B cell (primary cell): ENCODE data around the gene CGB8. TPM values are rescaled to one million over a fixed set of nuclear protein-coding genes. Genes with fewer than 3 reads are reported as not detected.
A peak's percentile ranks its signal among the peaks of the same experiment; 100 is the strongest.

ENCODE experiments used
- ATAC-seq: fragments of 200-7000 bp; cut with Tn5 transposase; one replicate; pipeline ENCODE4 v1.10.0; 2021; ENCODE audit warnings: low read depth, mild to moderate bottlenecking, moderate number of reproducible peaks, moderate library complexity
- CTCF ChIA-PET: fragments of 350-600 bp; sonication (Branson Sonifier 250); formaldehyde crosslinking; loops from one replicate; lab custom pipeline; 2021; ENCODE audit warnings: antibody characterized with exemption, inconsistent platforms; lab: Charles Lee
- POLR2A ChIA-PET: fragments of 350-600 bp; sonication (Branson Sonifier 250); formaldehyde crosslinking; loops from one replicate; lab custom pipeline; 2021; ENCODE audit warnings: antibody characterized with exemption; lab: Charles Lee
- DNase-seq: peaks from one replicate; pipeline ENCODE4 v3.0.0; 2013
- H2AFZ ChIP-seq: 2 replicates; pipeline ENCODE4 v1.6.1; 2012; ENCODE audit warnings: mild to moderate bottlenecking, low read depth, low read length; ENCODE audit not compliant: insufficient read depth, poor library complexity, severe bottlenecking
- H3K27ac ChIP-seq, 2 donors: 1 replicate in 1 of 2; 2 replicates in 1 of 2; pipeline ENCODE4 v1.5.1; 2012 to 2013; ENCODE audit warnings: low read length in 2 of 2, mild to moderate bottlenecking in 2 of 2, moderate library complexity in 1 of 2
- H3K27me3 ChIP-seq, 4 experiments: fragments of 200-600 bp in 1 of 4; sonication (generic) in 1 of 4; replicated peaks in 1 of 4; 1 replicate in 2 of 4; 2 replicates in 2 of 4; pipeline versions ENCODE4 v1.6.1 to v1.7.0; 2013 to 2016; ENCODE audit warnings: low read length in 3 of 4, mild to moderate bottlenecking in 2 of 4, mixed read lengths in 1 of 4, moderate library complexity in 1 of 4; ENCODE audit not compliant: insufficient read depth in 4 of 4, control insufficient read depth in 3 of 4; ENCODE audit errors: control extremely low read depth in 1 of 4
- H3K36me3 ChIP-seq, 2 experiments: replicated peaks in 1 of 2; 1 replicate in 1 of 2; 2 replicates in 1 of 2; pipeline versions ENCODE4 v1.6.1 to v1.7.1; 2013; ENCODE audit warnings: low read length in 1 of 2; ENCODE audit not compliant: insufficient read depth in 2 of 2, control insufficient read depth in 1 of 2; ENCODE audit errors: control extremely low read depth in 1 of 2, extremely low read depth in 1 of 2
- H3K4me1 ChIP-seq, 2 donors: fragments of 200-600 bp in 1 of 2; sonication (generic) in 1 of 2; 1 replicate in 1 of 2; 2 replicates in 1 of 2; pipeline versions ENCODE4 v1.5.1 to v1.6.1; 2013 to 2017; ENCODE audit warnings: low read length in 2 of 2; ENCODE audit not compliant: control insufficient read depth in 2 of 2, insufficient read depth in 2 of 2
- H3K4me2 ChIP-seq: replicated peaks from 2 replicates; pipeline ENCODE3; 2012; ENCODE audit warnings: mild to moderate bottlenecking, low read depth, low read length; ENCODE audit not compliant: poor library complexity, severe bottlenecking
- H3K4me3 ChIP-seq, 5 experiments: fragments of 200-600 bp in 1 of 5; sonication (generic) in 1 of 5; 1 replicate in 3 of 5; 2 replicates in 2 of 5; pipeline versions ENCODE4 v1.5.1 to v1.7.0; 2011 to 2016; ENCODE audit warnings: low read length in 4 of 5, mild to moderate bottlenecking in 4 of 5, low read depth in 2 of 5, control low read depth in 1 of 5, moderate library complexity in 1 of 5; ENCODE audit not compliant: insufficient read depth in 1 of 5; ENCODE audit errors: control extremely low read depth in 1 of 5, extremely low read depth in 1 of 5
- H3K79me2 ChIP-seq: fragments of 200-600 bp; sonication (generic); one replicate; pipeline ENCODE4 v1.6.0; 2016; ENCODE audit warnings: low read length; ENCODE audit not compliant: control insufficient read depth, insufficient read depth
- H3K9ac ChIP-seq: fragments of 200-600 bp; sonication (generic); 2 replicates; pipeline ENCODE4 v1.6.1; 2017; ENCODE audit warnings: mild to moderate bottlenecking, low read length, moderate library complexity
- H3K9me3 ChIP-seq, 3 donors: one replicate each; pipeline versions ENCODE4 v1.6.1 to v1.7.1; 2013; ENCODE audit warnings: low read length in 2 of 3; ENCODE audit not compliant: control insufficient read depth in 2 of 3, insufficient read depth in 1 of 3; ENCODE audit errors: control extremely low read depth in 1 of 3
- H4K20me1 ChIP-seq: 2 replicates; pipeline ENCODE4 v1.6.0; 2012; ENCODE audit warnings: mild to moderate bottlenecking, low read length; ENCODE audit not compliant: insufficient read depth, control insufficient read depth, poor library complexity, severe bottlenecking
- H3K27ac Mint-ChIP-seq: one replicate; pipeline ENCODE4 v1.8.0; 2021; ENCODE audit warnings: mixed read lengths
- H3K27me3 Mint-ChIP-seq: one replicate; pipeline ENCODE4 v1.8.0; 2021; ENCODE audit warnings: mixed read lengths
- H3K4me1 Mint-ChIP-seq: one replicate; pipeline ENCODE4 v1.8.0; 2021; ENCODE audit warnings: mixed read lengths
- H3K4me3 Mint-ChIP-seq: one replicate; pipeline ENCODE4 v1.8.0; 2021; ENCODE audit warnings: mixed read lengths
- H3K9me3 Mint-ChIP-seq: one replicate; pipeline ENCODE4 v1.8.0; 2022; ENCODE audit warnings: mixed read lengths; ENCODE audit not compliant: insufficient read depth
- EZH2 ChIP-seq: IDR thresholded peaks from 2 replicates; pipeline ENCODE4 v1.6.1; 2012; ENCODE audit warnings: borderline replicate concordance, low read depth, mild to moderate bottlenecking, moderate library complexity, low read length; ENCODE audit not compliant: insufficient read depth, poor library complexity, severe bottlenecking
- WGBS: methylation state at CpG from one replicate; pipeline ENCODE4 v1.1.5; 2013; ENCODE audit warnings: missing lambda C conversion rate; ENCODE audit not compliant: insufficient coverage; 5-methylcytosine and 5-hydroxymethylcytosine counted together
- intact Hi-C: fragments of 100-400 bp; cut with micrococcal nuclease; formaldehyde crosslinking; loops from one replicate; pipeline ENCODE4 v1.10.0; 2022
- polyA plus RNA-seq: library from polyadenylated mRNA; depleted of rRNA; stranded (reverse); fragments of >200 nt; gene quantifications from 2 replicates; pipeline ENCODE4 v1.2.3, GENCODE V29; 2012
- total RNA-seq, 2 donors: library from RNA; stranded (reverse); fragments of 120-200 nt in 1 of 2; gene quantifications; 1 replicate in 1 of 2; 2 replicates in 1 of 2; pipeline versions ENCODE4 v1.2.3 to v1.2.4, GENCODE V29; 2013 to 2022
- TF ChIP-seq, protein P1 (sequence below): fragments of 200-600 bp; IDR thresholded peaks from one replicate; pipeline ENCODE4 v1.8.0; 2022; ENCODE audit warnings: antibody characterized with exemption, mild to moderate bottlenecking

CGB8 gene
- total and polyA plus RNA-seq, 2 donors (not counting 1 experiment from before 2014, with no cell fraction given): not detected

DNA sequence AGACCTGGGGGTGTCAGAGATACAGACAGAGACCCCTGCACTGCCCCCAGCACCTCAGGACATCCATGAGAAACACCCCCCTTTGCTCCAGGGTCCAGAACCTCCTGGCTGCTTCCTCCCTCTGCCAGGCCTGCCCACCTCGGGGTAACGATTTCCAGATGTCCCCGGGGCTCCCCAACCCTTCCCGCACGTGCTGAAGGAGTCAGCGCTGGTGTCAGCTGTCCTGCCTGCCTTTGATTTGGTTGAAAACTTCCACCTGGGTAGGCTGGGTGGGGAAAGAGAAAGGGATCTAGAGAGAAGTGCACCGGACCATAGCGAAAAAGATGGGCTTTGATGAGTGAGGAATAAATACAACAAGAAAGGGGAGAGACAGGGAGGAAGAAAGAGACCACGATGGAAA is 10.1 kb upstream of the CGB8 start:
- Histone ChIP-seq H4K20me1 (no peaks in the 10 kb centered on the region), H3K79me2 (no peaks in the 10 kb centered on the region), H3K9ac (no peak overlapping the region), H3K4me3 (no peak overlapping the region), H3K36me3 (no peaks in the 10 kb centered on the region), H3K4me2 (no peak overlapping the region), H3K27me3 (peaks cover 0 to 65% (median 25%) of the 10 kb centered on the region in 4 experiments), H3K4me1 (peaks cover 17 to 28% of the 10 kb centered on the region in 2 donors), H3K9me3 (peaks cover 0 to 27% (median 0%) of the 10 kb centered on the region in 3 donors), H2AFZ (no peak overlapping the region), H3K27ac (no peak overlapping the region)
- no peak for TF ChIP-seq EZH2
- TF ChIP-seq, protein P1, sequence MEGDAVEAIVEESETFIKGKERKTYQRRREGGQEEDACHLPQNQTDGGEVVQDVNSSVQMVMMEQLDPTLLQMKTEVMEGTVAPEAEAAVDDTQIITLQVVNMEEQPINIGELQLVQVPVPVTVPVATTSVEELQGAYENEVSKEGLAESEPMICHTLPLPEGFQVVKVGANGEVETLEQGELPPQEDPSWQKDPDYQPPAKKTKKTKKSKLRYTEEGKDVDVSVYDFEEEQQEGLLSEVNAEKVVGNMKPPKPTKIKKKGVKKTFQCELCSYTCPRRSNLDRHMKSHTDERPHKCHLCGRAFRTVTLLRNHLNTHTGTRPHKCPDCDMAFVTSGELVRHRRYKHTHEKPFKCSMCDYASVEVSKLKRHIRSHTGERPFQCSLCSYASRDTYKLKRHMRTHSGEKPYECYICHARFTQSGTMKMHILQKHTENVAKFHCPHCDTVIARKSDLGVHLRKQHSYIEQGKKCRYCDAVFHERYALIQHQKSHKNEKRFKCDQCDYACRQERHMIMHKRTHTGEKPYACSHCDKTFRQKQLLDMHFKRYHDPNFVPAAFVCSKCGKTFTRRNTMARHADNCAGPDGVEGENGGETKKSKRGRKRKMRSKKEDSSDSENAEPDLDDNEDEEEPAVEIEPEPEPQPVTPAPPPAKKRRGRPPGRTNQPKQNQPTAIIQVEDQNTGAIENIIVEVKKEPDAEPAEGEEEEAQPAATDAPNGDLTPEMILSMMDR: no peak
- intact Hi-C loops: no loop called here
- no peak overlapping the region for H3K27ac Mint-ChIP-seq
- DNase-seq (no peak), ATAC-seq (no peak)
- POLR2A ChIA-PET: interaction anchor here (0.6 kb wide), 1 partner anchor 54 kb away, joined by 3 read pairs; no protein-coding TSS in a partner anchor
- CTCF ChIA-PET: interaction anchor here (1.5 kb wide), 1 partner anchor 12 kb away, joined by 5 read pairs; no protein-coding TSS in a partner anchor
- no peaks in the 10 kb centered on the region for H3K9me3 Mint-ChIP-seq
- H3K4me3 Mint-ChIP-seq: peak overlapping the region; percentile 29
- WGBS: 70% methylated on average over 9 of the region's 9 CpGs
- peaks cover 22% of the 10 kb centered on the region for H3K4me1 Mint-ChIP-seq
- peaks cover 28% of the 10 kb centered on the region for H3K27me3 Mint-ChIP-seq

DNA sequence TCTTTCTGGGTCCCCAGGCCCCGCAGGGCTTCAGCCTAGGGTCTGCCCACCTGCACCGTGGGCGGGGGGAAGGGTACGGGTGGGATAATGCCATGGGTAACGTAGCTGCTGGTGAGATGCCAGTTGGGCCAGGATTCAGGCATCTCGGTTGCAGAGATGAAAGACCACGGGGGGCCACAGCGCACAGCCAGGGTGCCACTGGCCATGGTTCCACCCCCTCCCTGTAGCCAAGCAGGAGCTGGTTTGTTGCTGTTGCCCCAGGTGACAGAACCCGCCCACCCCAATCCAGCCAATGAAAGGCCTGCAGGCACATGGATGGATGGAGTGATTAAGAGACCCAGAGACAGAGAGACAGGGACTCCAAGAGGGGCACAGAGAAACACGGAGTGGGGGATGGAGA is 9.7 kb upstream of the CGB8 start:
- H3K27me3 Mint-ChIP-seq: peaks cover 28% of the 10 kb centered on the region
- Histone ChIP-seq H3K4me2 (no peak overlapping the region), H3K9me3 (peaks cover 0 to 27% (median 0%) of the 10 kb centered on the region in 3 donors), H4K20me1 (no peaks in the 10 kb centered on the region), H3K27me3 (peaks cover 0 to 60% (median 23%) of the 10 kb centered on the region in 4 experiments), H3K27ac (no peak overlapping the region), H3K9ac (no peak overlapping the region), H3K36me3 (no peaks in the 10 kb centered on the region), H3K4me3 (no peak overlapping the region), H2AFZ (no peak overlapping the region), H3K4me1 (peaks cover 17 to 28% of the 10 kb centered on the region in 2 donors), H3K79me2 (no peaks in the 10 kb centered on the region)
- peak overlapping the region; percentile 90 for H3K4me3 Mint-ChIP-seq
- ChIA-PET POLR2A (interaction anchor here (0.6 kb wide), 1 partner anchor 54 kb away, joined by 3 read pairs; no protein-coding TSS in a partner anchor), CTCF (interaction anchor here (1.2 to 1.5 kb wide), 2 partner anchors 12 to 140 kb away, joined by 3 to 5 read pairs; no protein-coding TSS in a partner anchor)
- H3K4me1 Mint-ChIP-seq: peaks cover 22% of the 10 kb centered on the region
- no peak for ATAC-seq
- intact Hi-C loops: no loop called here
- no peak for DNase-seq
- TF ChIP-seq, protein P1: no peak
- TF ChIP-seq EZH2: no peak
- WGBS: 44% methylated on average over 8 of the region's 10 CpGs
- no peaks in the 10 kb centered on the region for H3K9me3 Mint-ChIP-seq
- H3K27ac Mint-ChIP-seq: no peak overlapping the region
